Tibial nerve (tissue), 3 donors: Measurements from ENCODE around the gene NPPC.

Experiments
- POLR2A ChIP-seq, 2 donors: fragments of 450-650 bp; IDR thresholded peaks; one replicate each; pipeline ENCODE4 v1.6.1; 2017; ENCODE audit warnings: antibody characterized with exemption in 2 of 2, mild to moderate bottlenecking in 2 of 2, moderate library complexity in 2 of 2
- TF ChIP-seq, protein P1 (sequence below), 5 experiments: fragments of 200-600 bp in 3 of 5; fragments of 450-650 bp in 2 of 5; sonication (generic) in 3 of 5; IDR thresholded peaks; one replicate each; pipeline ENCODE4 v1.5.1; 2016 to 2019; ENCODE audit warnings: antibody characterized with exemption in 5 of 5, mild to moderate bottlenecking in 3 of 5, moderate library complexity in 2 of 5

DNA sequence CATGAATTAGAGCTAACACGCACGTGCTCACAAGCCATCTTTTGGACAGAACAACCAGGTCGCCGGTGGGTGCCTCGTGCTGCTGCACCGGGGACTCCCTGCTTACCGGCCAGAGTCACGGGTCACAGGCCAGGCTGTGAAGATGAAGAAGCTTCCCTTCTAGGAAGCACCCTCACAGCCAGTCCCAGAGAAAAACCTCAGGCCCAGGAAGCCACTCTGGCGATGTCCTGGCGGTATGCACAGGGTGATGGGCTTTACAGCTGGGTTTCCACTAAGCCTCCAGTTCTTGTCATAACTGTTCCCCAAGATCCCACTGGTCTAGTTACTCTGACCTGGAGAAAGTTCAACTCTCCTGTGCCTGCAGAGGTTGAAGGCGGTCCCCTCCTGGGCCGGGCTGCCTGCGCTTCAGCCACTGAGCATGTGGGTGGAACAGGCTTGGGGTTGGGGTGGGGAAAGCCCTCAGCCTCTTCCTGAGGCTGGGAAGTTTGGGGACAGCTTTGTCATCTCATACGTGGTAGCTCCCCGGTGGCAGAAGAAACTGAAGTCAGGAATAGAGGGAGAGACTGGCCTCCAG lies 20.1 kb upstream of the NPPC start:
- TF ChIP-seq, protein P1, sequence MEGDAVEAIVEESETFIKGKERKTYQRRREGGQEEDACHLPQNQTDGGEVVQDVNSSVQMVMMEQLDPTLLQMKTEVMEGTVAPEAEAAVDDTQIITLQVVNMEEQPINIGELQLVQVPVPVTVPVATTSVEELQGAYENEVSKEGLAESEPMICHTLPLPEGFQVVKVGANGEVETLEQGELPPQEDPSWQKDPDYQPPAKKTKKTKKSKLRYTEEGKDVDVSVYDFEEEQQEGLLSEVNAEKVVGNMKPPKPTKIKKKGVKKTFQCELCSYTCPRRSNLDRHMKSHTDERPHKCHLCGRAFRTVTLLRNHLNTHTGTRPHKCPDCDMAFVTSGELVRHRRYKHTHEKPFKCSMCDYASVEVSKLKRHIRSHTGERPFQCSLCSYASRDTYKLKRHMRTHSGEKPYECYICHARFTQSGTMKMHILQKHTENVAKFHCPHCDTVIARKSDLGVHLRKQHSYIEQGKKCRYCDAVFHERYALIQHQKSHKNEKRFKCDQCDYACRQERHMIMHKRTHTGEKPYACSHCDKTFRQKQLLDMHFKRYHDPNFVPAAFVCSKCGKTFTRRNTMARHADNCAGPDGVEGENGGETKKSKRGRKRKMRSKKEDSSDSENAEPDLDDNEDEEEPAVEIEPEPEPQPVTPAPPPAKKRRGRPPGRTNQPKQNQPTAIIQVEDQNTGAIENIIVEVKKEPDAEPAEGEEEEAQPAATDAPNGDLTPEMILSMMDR (IDR thresholded peaks at IDR 0.05) = no peak
- TF ChIP-seq POLR2A (IDR thresholded peaks at IDR 0.05) = no peak
